GM12878 (cell line): Measurements from ENCODE around the gene BNC2.

Source experiments
- CEBPB ChIP-seq, 2 experiments: fragments of 150-350 bp in 1 of 2; IDR thresholded peaks; 2 replicates each; pipeline ENCODE4 v1.6.1; 2012 to 2014; ENCODE audit warnings: low read depth in 2 of 2, low read length in 2 of 2, borderline replicate concordance in 1 of 2, inconsistent platforms in 1 of 2
- POLR2A ChIP-seq: IDR thresholded peaks from 2 replicates; pipeline ENCODE4 v1.6.1; 2011; ENCODE audit warnings: low read depth, mild to moderate bottlenecking, low read length
- SMC3 ChIP-seq: IDR thresholded peaks from 2 replicates; pipeline ENCODE4 v1.6.1; 2011; ENCODE audit warnings: low read length, improper control_type of control experiment, borderline replicate concordance
- SP1 ChIP-seq: IDR thresholded peaks from one replicate; pipeline ENCODE4 v1.6.1; 2011; ENCODE audit warnings: low read depth, low read length
- TAF1 ChIP-seq: IDR thresholded peaks from 2 replicates; pipeline ENCODE4 v1.6.1; 2011; ENCODE audit warnings: mild to moderate bottlenecking, low read depth, low read length, borderline replicate concordance
- ZZZ3 ChIP-seq: IDR thresholded peaks from 2 replicates; pipeline ENCODE4 v1.6.1; 2011; ENCODE audit warnings: low read depth; ENCODE audit not compliant: control insufficient read depth, insufficient read length
- TF ChIP-seq, protein P1 (sequence below): fragments of 150-350 bp; IDR thresholded peaks from 2 replicates; pipeline ENCODE4 v1.6.1; 2016; ENCODE audit warnings: low read depth, low read length
- TF ChIP-seq, protein P2 (sequence below): IDR thresholded peaks from 2 replicates; pipeline ENCODE4 v1.6.1; 2012; ENCODE audit warnings: low read length, inconsistent platforms

DNA sequence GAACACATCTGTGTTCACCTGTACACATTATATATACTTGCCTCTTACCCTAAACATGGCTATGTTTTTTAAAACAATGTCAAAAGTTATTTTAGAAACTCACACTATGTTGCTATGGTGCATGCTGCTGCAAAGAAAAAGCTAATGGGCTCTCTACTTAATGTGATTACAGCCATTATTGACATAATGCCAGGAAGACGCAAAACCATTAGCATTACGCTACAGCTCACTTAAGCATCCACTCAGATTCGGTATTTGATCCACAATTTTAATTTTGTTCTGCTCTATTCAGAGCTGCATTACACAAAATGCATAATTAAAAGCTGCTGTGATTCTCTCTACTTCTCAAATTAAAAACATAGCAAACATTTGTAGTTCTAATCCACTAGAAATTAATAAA, 395.2 kb downstream of the BNC2 start:
- TF ChIP-seq POLR2A (no peak), ZZZ3 (no peak), TAF1 (no peak), SP1 (no peak), CEBPB (IDR thresholded peaks at IDR 0.05; ENCODE audit: borderline replicate concordance in 1 of 2, low read depth in 2 of 2, low read length in 2 of 2) (no peak), SMC3 (no peak)
- TF ChIP-seq, protein P1, sequence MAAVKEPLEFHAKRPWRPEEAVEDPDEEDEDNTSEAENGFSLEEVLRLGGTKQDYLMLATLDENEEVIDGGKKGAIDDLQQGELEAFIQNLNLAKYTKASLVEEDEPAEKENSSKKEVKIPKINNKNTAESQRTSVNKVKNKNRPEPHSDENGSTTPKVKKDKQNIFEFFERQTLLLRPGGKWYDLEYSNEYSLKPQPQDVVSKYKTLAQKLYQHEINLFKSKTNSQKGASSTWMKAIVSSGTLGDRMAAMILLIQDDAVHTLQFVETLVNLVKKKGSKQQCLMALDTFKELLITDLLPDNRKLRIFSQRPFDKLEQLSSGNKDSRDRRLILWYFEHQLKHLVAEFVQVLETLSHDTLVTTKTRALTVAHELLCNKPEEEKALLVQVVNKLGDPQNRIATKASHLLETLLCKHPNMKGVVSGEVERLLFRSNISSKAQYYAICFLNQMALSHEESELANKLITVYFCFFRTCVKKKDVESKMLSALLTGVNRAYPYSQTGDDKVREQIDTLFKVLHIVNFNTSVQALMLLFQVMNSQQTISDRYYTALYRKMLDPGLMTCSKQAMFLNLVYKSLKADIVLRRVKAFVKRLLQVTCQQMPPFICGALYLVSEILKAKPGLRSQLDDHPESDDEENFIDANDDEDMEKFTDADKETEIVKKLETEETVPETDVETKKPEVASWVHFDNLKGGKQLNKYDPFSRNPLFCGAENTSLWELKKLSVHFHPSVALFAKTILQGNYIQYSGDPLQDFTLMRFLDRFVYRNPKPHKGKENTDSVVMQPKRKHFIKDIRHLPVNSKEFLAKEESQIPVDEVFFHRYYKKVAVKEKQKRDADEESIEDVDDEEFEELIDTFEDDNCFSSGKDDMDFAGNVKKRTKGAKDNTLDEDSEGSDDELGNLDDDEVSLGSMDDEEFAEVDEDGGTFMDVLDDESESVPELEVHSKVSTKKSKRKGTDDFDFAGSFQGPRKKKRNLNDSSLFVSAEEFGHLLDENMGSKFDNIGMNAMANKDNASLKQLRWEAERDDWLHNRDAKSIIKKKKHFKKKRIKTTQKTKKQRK, result no peak
- TF ChIP-seq, protein P2, sequence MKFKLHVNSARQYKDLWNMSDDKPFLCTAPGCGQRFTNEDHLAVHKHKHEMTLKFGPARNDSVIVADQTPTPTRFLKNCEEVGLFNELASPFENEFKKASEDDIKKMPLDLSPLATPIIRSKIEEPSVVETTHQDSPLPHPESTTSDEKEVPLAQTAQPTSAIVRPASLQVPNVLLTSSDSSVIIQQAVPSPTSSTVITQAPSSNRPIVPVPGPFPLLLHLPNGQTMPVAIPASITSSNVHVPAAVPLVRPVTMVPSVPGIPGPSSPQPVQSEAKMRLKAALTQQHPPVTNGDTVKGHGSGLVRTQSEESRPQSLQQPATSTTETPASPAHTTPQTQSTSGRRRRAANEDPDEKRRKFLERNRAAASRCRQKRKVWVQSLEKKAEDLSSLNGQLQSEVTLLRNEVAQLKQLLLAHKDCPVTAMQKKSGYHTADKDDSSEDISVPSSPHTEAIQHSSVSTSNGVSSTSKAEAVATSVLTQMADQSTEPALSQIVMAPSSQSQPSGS, result no peak
